Measurements from ENCODE around the gene SRRM2.
"Not testable (repeated sequence)": the region's sequence is repeated elsewhere in the genome, so short reads cannot be mapped to it uniquely, and the experiment has no call there.

Gene SRRM2

GRCh38 chr16:2715519-2715918 is 36.9 kb upstream of the SRRM2 start:
- peak; percentile 68 for DNase-seq

- no peak for DNase-seq
Measured at GRCh38 chr16:2715966-2716885, 36.2 kb upstream of the SRRM2 start.

GRCh38 chr16:2716948-2717347 is 35.5 kb upstream of the SRRM2 start:
- DNase-seq, result no peak

GRCh38 chr16:2717383-2718263 is 34.8 kb upstream of the SRRM2 start:
- DNase-seq, result no peak

- no peak for DNase-seq
Measured at GRCh38 chr16:2719328-2720063, 32.9 kb upstream of the SRRM2 start.

- DNase-seq, result no peak
Measured at GRCh38 chr16:2720064-2720457, 32.4 kb upstream of the SRRM2 start, which contains the start of gene PRSS27. PRSS27 (minus strand) TSS chr16:2720224; CDS start chr16:2720160, 64 bp downstream.

GRCh38 chr16:2720719-2721633 is 31.5 kb upstream of the SRRM2 start:
- DNase-seq, result peak; percentile 96

GRCh38 chr16:2721634-2722173 is 30.7 kb upstream of the SRRM2 start:
- DNase-seq, result not testable (repeated sequence)

- DNase-seq, result no peak
Measured at GRCh38 chr16:2724088-2724676, 28.3 kb upstream of the SRRM2 start.

GRCh38 chr16:2724816-2725348 is 27.6 kb upstream of the SRRM2 start:
- no peak for DNase-seq

- no peak for DNase-seq
Measured at GRCh38 chr16:2726923-2727322, 25.5 kb upstream of the SRRM2 start.

- DNase-seq, result no peak
Measured at GRCh38 chr16:2728034-2728433, 24.4 kb upstream of the SRRM2 start.

GRCh38 chr16:2734844-2735515 is 17.5 kb upstream of the SRRM2 start:
- no peak for DNase-seq

- DNase-seq, result no peak
Measured at GRCh38 chr16:2736476-2737237, 15.8 kb upstream of the SRRM2 start.

- no peak for DNase-seq
Measured at GRCh38 chr16:2737238-2737605, 15.2 kb upstream of the SRRM2 start.

- DNase-seq, result no peak
Measured at GRCh38 chr16:2737895-2738418, 14.5 kb upstream of the SRRM2 start.

- no peak for DNase-seq
Measured at GRCh38 chr16:2738615-2739014, 13.8 kb upstream of the SRRM2 start.

- no peak for DNase-seq
Measured at GRCh38 chr16:2739625-2740430, 12.6 kb upstream of the SRRM2 start.

Data from RPMI8226 (cell line).